PC-3 (cell line): ENCODE measurements around the gene RIMKLB. TPM values are rescaled to one million over a fixed set of nuclear protein-coding genes. Genes with fewer than 3 reads are reported as not detected.

Experiments used
- ATAC-seq: fragments of 200-7000 bp; cut with Tn5 transposase; 2 replicates; pipeline ENCODE4 v1.9.1; 2020; ENCODE audit warnings: mild to moderate bottlenecking, moderate library complexity
- BruUV-seq: library from RNA; stranded (reverse); fragments of 400-500 nt; replicated peaks from 2 replicates; lab custom pipeline; 2021; lab: Mats Ljungman, UMichigan
- CTCF ChIA-PET: fragments of 300-600 bp; sonication (Branson Sonifier 250); formaldehyde crosslinking; loops from one replicate; lab custom pipeline; 2022; ENCODE audit warnings: antibody characterized with exemption; lab: Charles Lee
- POLR2A ChIA-PET: fragments of 300-600 bp; sonication (Branson Sonifier 250); formaldehyde crosslinking; loops from one replicate; lab custom pipeline; 2022; ENCODE audit warnings: antibody characterized with exemption; ENCODE audit not compliant: unreplicated experiment; lab: Charles Lee
- DNase-seq: peaks from one replicate; pipeline ENCODE4 v3.0.0-alpha.2; 2015
- H2AFZ ChIP-seq: fragments of 300-600 bp; sonication (generic); 2 replicates; pipeline ENCODE4 v1.6.0; 2016; ENCODE audit warnings: antibody characterized with exemption, low read length
- H3F3A ChIP-seq: fragments of 300-600 bp; sonication (generic); one replicate; pipeline ENCODE4 v1.6.0; 2017; ENCODE audit warnings: antibody characterized with exemption, low read length, control low read depth, mild to moderate bottlenecking; ENCODE audit not compliant: unreplicated experiment
- H3K27ac ChIP-seq: fragments of 300-600 bp; sonication (generic); 2 replicates; pipeline ENCODE4 v1.5.1; 2016; ENCODE audit warnings: mild to moderate bottlenecking, low read length
- H3K27me3 ChIP-seq: fragments of 300-600 bp; sonication (generic); 2 replicates; pipeline ENCODE4 v1.6.1; 2016; ENCODE audit warnings: low read length, mixed read lengths
- H3K36me3 ChIP-seq: fragments of 300-600 bp; sonication (generic); 2 replicates; pipeline ENCODE4 v1.6.1; 2016; ENCODE audit warnings: low read depth, mixed run types, low read length, mixed read lengths
- H3K4me1 ChIP-seq: fragments of 300-600 bp; sonication (generic); 2 replicates; pipeline ENCODE4 v1.5.1; 2016; ENCODE audit warnings: low read length; ENCODE audit not compliant: insufficient read depth
- H3K4me2 ChIP-seq: fragments of 300-600 bp; sonication (generic); 2 replicates; pipeline ENCODE4 v1.6.0; 2016; ENCODE audit warnings: low read length
- H3K4me3 ChIP-seq: fragments of 300-600 bp; sonication (generic); 2 replicates; pipeline ENCODE4 v1.5.1; 2016; ENCODE audit warnings: mild to moderate bottlenecking, low read length, mixed read lengths
- H3K79me2 ChIP-seq: fragments of 300-600 bp; sonication (generic); 2 replicates; pipeline ENCODE4 v1.6.1; 2017; ENCODE audit warnings: low read length, mixed read lengths
- H3K9ac ChIP-seq: fragments of 300-600 bp; sonication (generic); 2 replicates; pipeline ENCODE4 v1.6.0; 2016; ENCODE audit warnings: mild to moderate bottlenecking, low read length
- H3K9me2 ChIP-seq: fragments of 300-600 bp; sonication (generic); replicated peaks from 2 replicates; pipeline ENCODE4 v1.6.1; 2016; ENCODE audit warnings: mixed run types, low read length, mixed read lengths
- H3K9me3 ChIP-seq: fragments of 300-600 bp; sonication (generic); 2 replicates; pipeline ENCODE4 v1.6.1; 2016; ENCODE audit warnings: low read length, mixed read lengths
- H4K20me1 ChIP-seq: fragments of 300-600 bp; sonication (generic); 2 replicates; pipeline ENCODE4 v1.6.1; 2016; ENCODE audit warnings: low read length, mixed read lengths
- CTCF ChIP-seq: fragments of 300-600 bp; sonication (generic); conservative IDR thresholded peaks from 2 replicates; pipeline ENCODE4 v1.5.1; 2017; ENCODE audit warnings: antibody characterized with exemption, low read depth, mild to moderate bottlenecking, low read length
- EZH2 ChIP-seq: fragments of 300-600 bp; sonication (generic); IDR thresholded peaks from one replicate; pipeline ENCODE4 v1.6.1; 2017; ENCODE audit warnings: antibody characterized with exemption, mild to moderate bottlenecking, low read length; ENCODE audit not compliant: unreplicated experiment
- EZH2phosphoT487 ChIP-seq: fragments of 300-600 bp; sonication (generic); IDR thresholded peaks from 2 replicates; pipeline ENCODE4 v1.6.1; 2018; ENCODE audit warnings: mild to moderate bottlenecking, antibody characterized with exemption, low read length, borderline replicate concordance
- intact Hi-C: fragments of 100-400 bp; cut with micrococcal nuclease; formaldehyde crosslinking; loops from 2 replicates; pipeline ENCODE4 v1.9.0; 2023
- total RNA-seq: library from RNA; depleted of rRNA; stranded (reverse); fragments of >200 nt; gene quantifications from 2 replicates; pipeline ENCODE4 v1.2.3, GENCODE V29; 2014

Gene RIMKLB
- total RNA-seq, 1 experiment from 2014 or later, result 1.3 TPM

GRCh38 chr12:8689681-8690080 is 8.1 kb upstream of the RIMKLB start:
- no peak for DNase-seq
- no peaks in the 10 kb centered on the region for H3K9me2 ChIP-seq
- H3K4me1 ChIP-seq, result no peaks in the 10 kb centered on the region
- H3K27ac ChIP-seq, result no peak overlapping the region
- TF ChIP-seq EZH2, result no peak
- TF ChIP-seq EZH2phosphoT487, result no peak
- no peak for TF ChIP-seq CTCF
- H3K9me3 ChIP-seq, result no peaks in the 10 kb centered on the region
- no peak overlapping the region for H3K4me3 ChIP-seq
- H3K9ac ChIP-seq, result no peak overlapping the region
- H3K4me2 ChIP-seq, result no peak overlapping the region
- BruUV-seq, result no TSS peak
- ATAC-seq, result no peak
- no peaks in the 10 kb centered on the region for H3K79me2 ChIP-seq
- no peak overlapping the region for H2AFZ ChIP-seq
- peaks cover 18% of the 10 kb centered on the region for H3K27me3 ChIP-seq
- H3K36me3 ChIP-seq, result no peaks in the 10 kb centered on the region
- CTCF ChIA-PET, result interaction anchor here (0.5 kb wide), 1 partner anchor 33 kb away, joined by 4 read pairs; no protein-coding TSS in a partner anchor
- H3F3A ChIP-seq, result no peaks in the 10 kb centered on the region
- POLR2A ChIA-PET, result no interaction called here
- intact Hi-C loops, result loop anchor here (10.0 kb wide), 1 partner anchor 205 kb away; no protein-coding TSS in a partner anchor
- no peaks in the 10 kb centered on the region for H4K20me1 ChIP-seq

- Histone ChIP-seq H3K27ac (no peak overlapping the region), H3K9me2 (no peaks in the 10 kb centered on the region), H3K79me2 (no peaks in the 10 kb centered on the region), H3K9me3 (no peaks in the 10 kb centered on the region), H2AFZ (no peak overlapping the region), H3K4me3 (no peak overlapping the region), H3K4me1 (no peaks in the 10 kb centered on the region), H3K4me2 (no peak overlapping the region), H3K27me3 (peaks cover 35% of the 10 kb centered on the region), H4K20me1 (no peaks in the 10 kb centered on the region), H3F3A (no peaks in the 10 kb centered on the region), H3K36me3 (no peaks in the 10 kb centered on the region), H3K9ac (no peak overlapping the region)
- intact Hi-C loops, result no loop called here
- POLR2A ChIA-PET, result no interaction called here
- CTCF ChIA-PET, result interaction anchor here (0.6 kb wide), 1 partner anchor 37 kb away, joined by 5 read pairs; no protein-coding TSS in a partner anchor
- DNase-seq (no peak), ATAC-seq (no peak)
- TF ChIP-seq CTCF (no peak), EZH2phosphoT487 (no peak), EZH2 (no peak)
- BruUV-seq, result no TSS peak
These were observed 5.2 kb upstream of the RIMKLB start for GRCh38 chr12:8692573-8692972.

DNA sequence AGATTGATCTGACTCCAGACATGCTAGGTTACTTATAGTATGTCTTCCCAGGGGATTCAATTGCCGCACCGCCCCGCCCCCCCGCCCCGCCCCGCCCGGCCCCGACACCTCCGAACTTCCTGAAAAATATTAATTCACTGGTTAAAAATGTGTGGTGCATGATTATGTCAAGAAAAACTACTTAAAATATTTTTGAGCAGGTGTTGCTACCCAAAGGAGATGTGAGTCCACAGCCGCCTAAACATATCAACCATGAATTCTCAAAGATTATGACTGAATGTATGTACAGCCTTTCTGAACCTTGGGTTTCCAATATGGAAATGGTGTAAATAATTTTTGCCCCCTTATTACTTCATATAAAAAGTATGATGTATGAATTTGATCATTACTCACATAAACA is 2.7 kb upstream of the RIMKLB start:
- Histone ChIP-seq H3K9ac (no peak overlapping the region), H3K27ac (no peak overlapping the region), H3K79me2 (no peaks in the 10 kb centered on the region), H3K4me2 (no peak overlapping the region), H2AFZ (no peak overlapping the region), H3K27me3 (peaks cover 48% of the 10 kb centered on the region), H3K9me3 (no peaks in the 10 kb centered on the region), H3K4me1 (no peaks in the 10 kb centered on the region; the same call in 1 of the 2 replicates), H3F3A (no peaks in the 10 kb centered on the region), H4K20me1 (no peaks in the 10 kb centered on the region), H3K36me3 (no peaks in the 10 kb centered on the region), H3K4me3 (no peak overlapping the region), H3K9me2 (no peaks in the 10 kb centered on the region)
- DNase-seq (no peak), ATAC-seq (no peak)
- POLR2A ChIA-PET, result no interaction called here
- intact Hi-C loops, result no loop called here
- CTCF ChIA-PET, result no interaction called here
- TF ChIP-seq EZH2 (no peak), EZH2phosphoT487 (no peak), CTCF (no peak)
- BruUV-seq, result no TSS peak
